Mucosa of gallbladder (tissue), 1 donor: ENCODE results near the gene INAVA. TPM values are rescaled to one million over a fixed set of nuclear protein-coding genes. Genes with fewer than 3 reads are reported as not detected.

ENCODE experiments used
- DNase-seq: peaks from one replicate; pipeline ENCODE4 v3.0.0-alpha.2; 2020; ENCODE audit warnings: low spot score
- total RNA-seq: library from RNA; stranded (reverse); gene quantifications from one replicate; pipeline ENCODE4 v1.2.1, GENCODE V29; 2021
- donor health status: DM: no; HTN: no; CAD: no.

INAVA gene
- total RNA-seq, 1 donor from 2014 or later: 152 TPM

DNA sequence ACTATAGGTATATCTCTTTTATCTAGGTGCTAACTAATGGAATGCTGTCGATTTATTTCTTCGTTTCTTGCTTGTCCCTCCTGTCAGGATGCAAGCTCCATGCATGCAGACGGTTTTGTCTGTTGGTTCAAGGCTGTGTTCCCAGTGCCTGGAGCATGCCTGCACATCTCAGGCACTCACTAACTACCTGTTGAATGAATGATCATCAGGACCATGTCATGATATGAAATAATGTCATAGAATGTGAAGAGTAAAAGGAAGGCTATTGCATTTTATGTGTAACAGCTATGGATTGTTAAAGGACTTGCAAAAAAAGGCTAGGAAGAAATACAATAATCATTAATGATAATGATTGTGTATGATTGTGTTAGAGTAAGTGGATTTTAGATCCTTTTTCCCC is 17.7 kb upstream of the INAVA start:
- DNase-seq: peak; percentile 5

DNA sequence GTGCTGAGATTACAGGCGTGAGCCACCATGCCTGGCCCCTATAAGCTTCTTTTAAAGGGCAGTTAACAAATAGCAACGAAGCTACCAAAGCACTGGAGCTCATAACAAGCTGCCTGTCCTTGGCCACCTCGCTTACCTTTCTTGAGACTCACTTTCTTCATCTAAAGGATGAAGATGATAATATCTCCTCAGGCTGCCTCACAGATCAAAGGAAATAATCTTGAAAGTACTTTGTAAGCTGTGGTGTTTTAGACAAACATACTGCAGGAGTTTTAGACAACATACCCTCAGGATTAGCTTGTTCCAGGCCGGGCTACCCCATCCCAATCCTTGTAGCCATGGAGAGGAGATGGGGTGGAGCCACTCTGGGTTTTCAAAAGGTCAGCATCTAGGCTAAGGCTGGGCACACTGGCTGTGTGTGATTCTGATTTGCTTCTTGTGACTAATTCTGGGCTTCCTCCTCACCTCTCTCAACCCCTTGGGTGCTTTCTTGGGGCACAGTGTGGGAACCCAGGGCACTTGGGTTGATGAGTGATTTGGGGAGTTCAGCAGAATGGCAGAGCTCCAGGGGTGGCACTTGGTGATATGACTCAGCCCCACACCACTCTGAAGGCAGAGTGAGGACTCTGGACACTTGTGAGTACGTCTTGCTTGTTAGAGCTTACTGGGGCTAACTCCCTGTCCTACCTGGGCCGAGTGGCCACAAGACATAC is 16.7 kb upstream of the INAVA start:
- peak; percentile 6 for DNase-seq

DNA sequence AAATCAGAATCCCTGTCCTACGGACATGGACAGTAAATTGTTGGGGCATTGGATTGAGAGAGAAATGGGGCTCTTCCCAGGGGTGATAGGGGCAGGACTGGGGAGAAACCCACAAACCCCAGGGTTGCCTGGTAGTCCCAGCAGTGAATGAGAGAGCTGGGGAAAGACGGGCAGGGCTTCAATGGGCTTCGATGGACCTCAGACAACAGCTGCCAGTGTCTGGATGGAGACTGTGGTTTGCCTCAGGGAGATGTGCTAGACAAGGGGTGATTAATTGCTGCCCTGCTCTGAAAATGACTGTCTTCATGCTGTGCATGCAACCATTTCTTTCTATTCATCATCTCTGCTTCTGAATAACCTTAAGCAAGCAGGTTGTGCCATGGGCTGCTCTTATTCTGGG is 14.5 kb upstream of the INAVA start:
- DNase-seq: no peak

DNA sequence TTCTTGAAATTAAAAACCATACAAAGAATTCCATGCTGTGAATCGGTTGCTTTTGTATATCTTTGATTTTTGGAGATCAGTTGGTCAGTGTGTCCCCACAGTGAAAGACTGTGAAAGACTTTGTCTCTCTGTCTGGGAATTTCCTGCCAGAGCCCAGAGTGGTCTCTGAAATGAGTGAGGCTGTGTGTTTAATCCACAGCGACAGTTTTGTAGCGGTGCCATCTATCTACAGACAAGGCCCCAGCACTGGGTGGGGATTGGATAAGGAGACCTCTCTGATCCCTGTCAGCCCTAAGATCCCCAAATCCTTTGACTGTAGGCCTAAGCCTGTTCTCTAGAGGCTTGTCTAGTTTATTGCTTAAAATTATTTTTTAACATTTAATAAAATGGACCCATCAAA is 11.6 kb upstream of the INAVA start:
- no peak for DNase-seq

DNA sequence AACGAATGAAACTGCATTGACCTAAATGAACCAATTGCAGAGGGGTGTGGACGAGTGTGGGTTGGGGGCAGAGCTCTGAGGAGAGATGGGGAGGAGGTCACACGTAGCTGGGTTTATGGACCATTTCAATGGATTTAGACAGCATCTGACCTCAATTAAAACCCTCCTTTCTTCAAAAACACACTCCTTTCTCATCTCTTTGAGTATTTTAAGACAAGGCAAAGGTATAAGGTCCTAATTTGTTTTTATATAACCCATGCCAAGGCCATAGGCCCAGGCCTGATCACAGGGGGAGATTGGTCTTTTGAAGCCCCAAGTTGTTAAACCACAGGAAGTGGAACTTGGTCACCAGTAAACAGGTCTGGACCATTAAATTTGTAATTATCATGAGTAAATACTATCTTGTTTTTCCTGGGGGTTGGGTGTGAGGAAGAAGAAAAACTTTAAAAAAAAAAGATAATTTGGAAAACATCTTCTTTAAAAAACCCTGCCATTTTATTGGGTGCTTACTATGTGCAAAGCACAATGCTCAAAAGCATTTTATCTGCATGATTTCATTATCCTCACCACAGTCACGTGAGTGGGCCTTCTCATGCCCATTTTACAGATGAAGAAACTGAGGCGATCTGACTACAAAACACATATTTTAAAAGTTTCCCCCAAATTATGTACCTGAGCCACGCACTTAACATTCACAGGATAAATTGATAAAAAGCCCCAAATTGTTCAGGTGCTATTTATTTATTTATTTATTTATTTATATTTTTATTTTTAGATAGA is 8.9 kb upstream of the INAVA start:
- no peak for DNase-seq

DNA sequence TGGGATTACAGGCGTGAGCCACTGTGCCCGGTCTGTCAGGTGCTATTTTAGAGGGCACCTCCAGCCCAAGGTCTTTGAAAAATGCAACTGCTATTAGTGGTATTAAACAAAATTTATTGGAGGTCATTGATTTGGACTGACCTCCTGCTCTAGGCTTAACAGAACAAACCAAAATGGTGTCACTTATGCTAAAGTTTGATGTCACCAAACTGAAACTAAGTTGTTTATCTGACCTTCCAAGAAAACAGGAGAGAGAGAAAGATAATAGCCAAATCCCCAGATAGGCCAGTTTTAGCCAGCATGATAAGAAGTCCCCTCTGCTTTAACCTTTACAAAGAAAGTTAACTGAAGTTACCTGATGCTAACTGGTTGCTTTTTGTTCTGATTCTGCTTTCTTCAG is 8.1 kb upstream of the INAVA start:
- DNase-seq: no peak

DNA sequence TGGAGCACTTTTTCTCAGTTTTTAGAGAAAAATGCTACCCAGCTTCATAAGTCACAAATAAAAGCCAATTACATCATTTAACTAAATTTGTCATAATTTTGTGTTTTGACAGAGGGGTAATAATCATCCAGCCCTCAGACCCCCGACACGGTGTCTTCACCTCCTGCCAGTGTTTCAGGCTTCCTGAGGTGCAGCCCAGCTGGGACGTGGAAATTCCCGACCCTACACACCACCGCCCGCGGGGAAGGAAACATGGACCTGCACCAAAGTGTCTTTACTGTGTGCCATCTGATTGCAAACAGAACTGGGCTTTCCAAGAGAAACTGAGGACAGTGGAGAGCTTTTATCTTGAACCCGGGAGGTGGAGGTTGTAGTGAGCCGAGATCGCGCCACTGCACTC is 7.7 kb upstream of the INAVA start:
- no peak for DNase-seq

DNA sequence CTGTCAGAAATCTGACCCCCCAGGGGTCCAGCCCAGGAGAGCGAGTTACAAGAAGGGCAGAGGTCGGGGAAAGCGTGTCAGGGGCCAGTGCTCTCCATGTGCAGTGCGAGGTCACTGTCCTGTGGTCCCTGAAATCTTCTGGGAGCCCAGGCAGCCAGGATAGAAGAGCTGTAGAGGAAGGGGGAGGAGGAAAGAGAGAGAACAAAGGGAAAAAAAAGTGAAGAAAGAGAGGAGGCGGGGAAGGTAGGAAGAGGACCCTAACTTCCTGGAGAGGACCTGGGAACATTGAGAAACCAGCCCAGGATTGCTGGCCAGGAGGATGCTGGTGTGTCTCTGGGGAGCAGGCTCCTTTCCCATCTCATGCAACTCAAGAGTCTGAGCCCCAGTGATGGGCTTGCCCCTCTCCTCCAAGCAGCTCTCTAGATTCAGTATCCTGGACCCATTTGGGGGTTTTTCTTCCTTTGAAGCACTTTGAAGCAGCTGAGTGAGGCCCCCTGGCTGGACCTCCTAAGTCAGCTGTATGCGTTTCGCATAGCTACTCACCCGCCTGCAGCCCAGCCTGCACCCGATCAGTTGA is 6.8 kb upstream of the INAVA start:
- no peak for DNase-seq

DNA sequence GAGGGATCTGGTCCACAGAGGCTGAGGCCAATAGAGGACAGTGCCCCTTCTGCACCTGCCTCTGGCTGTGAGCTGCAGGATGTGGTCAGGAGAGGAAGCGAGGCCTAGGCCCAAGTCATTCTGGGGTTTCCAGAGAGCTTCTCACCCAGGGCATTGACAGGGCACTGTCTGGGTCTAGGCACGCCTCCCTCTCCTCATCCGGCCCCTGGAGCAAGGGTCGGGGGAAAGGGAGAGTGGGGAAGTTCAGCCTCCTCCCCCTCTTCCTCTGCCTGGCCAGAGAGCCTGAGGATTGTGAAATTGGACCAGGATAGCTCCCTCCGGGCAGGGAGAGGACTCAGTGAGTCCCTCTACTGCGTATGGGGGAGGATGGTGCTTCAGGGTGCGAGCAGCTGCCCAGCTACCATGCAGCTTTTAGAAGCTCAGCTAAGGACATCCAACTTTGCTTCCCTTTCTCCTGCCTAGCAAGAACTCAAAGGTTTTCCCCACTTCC is 6.3 kb upstream of the INAVA start:
- no peak for DNase-seq

DNA sequence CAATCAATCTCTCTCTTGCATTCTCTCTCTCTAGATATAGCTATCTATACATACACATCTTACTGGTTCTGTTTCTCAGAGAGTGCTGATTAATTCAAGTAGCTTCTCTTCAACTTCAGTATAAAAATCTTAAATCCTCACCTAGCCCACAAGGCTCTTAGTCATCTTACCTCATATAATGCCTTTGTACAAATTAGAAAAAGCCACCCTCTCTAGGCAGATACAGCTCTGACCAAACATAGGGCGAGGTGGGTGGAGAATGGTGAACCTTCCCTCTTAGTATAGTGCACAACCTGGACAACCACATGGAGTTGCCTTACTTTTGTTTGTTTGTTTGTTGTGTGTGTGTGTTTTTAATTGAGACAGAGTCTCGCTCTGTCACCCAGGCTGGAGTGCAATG is 5.1 kb upstream of the INAVA start:
- DNase-seq: no peak

DNA sequence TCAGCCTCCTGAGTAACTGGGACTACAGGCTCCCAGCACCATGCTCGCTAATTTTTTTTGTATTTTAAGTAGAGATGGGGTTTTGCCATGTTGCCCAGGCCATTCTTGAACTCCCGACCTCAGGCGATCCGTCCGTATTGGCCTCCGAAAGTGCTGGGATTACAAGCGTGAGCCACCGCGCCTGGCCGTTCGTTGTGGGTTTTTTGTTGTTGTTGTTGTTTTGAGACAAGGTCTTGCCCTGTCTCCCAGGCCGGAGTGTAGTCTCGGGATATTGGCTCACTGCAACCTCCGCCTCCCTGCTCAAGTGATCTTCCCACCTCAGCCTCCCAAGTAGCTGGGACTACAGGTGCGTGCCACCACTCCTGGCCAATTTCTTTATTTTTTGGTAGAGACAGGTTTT is 4.7 kb upstream of the INAVA start:
- no peak for DNase-seq

DNA sequence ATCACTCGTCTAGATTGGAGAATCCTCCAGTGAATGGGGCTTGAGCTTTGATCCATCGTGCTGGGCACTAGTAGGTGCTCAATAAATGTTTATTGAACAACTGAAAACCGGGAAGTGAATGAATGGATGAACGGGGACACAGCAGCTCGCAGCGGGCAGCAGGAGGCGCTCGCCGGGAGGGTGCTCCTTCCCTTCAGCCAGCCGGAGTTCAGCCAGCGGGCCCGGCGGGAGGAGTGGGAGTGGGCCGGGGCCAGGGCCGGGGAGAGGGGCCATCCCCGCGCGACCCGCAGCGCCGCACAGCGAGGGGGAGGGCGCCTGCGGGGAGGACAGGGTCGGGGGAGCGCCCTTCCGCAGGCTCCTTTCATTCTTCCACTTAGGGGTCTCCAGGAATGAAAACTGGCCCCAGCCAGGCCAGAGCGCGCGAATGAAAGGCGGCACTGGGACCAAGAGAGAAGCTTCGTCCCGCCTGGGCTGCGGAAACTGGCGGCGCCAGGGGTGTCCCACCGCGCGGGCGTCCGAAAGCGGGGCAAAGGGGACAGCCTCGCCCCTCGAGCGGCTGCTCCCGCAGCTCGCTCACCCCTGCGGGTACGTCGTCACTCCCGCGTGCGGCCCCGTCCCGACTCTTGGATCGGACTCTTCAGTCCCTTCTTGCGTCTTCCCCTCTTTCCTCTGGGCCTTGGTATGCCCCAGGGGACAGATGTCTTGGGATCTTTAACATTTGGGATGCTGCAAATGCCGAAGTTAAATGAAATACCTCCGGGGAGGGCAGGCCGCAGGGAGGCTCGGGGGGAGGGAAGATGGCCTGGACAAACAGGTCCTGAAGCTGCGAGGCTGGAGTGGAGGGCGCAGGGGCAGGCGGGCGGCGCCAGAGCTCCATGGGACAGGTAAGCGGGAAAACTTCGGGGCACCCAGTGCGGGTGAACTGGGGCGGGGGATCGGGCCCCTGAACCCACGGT is 3.6 kb upstream of the INAVA start:
- DNase-seq: no peak

DNA sequence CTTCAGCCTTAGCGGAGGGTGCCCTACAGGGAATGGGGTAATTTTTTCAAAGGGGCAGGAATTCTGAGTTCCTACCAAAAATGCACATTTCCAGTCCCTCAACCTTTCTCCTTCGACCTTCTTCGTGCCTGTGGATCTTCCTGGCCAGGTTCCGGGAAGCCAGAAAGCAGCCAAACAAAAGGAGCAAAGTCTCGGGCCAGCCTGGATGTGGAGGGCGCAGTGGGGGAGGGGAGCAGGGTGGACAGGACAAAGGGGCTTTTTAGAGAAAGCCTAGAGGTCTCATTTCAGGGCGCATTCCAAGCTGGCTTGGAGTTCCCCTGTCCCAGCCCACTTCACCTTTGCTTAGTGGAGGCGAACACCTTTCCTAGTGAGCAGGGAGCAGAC is 2.9 kb upstream of the INAVA start:
- DNase-seq: no peak

DNA sequence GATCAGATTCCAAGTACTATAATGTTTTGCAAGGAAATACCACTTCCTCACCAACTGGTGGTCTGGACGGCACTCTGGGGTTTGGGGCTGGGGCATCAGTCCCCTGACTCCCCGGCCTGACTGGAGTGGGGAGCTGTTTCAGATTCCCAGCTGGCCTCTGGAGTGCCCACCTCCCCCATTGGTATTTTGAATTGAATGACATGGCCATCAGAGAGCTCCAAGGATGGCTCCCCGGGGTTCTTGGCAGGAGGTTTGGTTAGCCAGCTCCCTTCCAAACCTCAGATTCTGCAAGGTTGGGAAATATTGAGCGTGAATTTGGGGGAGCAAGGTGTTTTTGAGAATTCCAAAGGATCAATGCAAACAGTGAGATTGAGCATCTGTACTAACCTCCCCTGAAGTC is 2.2 kb upstream of the INAVA start:
- no peak for DNase-seq

DNA sequence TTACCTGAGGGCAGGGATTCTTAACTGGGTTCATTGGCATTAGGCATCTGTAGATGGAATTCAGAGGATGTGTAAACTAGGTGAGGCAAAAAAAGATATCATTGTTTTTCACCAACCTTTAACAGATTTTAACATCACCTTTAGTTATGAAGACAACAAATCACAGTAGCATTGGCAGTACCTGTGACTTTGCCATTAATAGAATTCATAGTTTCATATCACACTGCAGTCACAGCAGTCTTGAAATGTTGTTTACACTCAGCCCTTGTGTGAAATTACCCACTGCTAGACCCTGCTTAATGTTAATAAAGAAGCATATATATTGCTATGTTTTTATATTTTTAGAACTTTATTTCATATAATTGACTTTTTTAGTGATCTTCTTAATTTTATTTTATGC is 1.7 kb upstream of the INAVA start:
- no peak for DNase-seq

DNA sequence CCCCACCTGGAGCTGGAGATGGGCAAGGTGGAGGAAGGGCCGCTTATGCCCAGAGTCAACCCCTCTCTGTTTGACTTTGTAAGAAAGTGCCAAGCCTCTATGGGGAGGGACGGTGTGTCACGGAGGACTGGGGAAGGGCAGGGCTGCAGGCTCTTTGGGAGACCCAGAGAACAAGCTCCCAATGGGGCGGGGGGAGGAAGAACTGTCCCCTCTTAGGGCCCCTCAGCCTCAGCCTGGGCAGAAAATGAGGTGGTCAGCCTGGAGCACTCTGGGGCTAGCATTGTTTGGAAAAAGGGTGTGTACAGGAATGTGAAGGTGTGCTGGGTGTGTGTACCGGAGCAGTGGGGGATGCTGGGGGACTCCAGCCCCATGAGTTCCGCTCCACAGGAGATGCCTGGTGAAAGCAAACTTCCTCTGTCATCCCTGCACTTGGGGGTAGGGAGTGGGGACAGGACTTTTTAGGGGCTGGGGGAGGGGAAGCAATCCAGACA is 1.2 kb upstream of the INAVA start:
- DNase-seq: no peak

DNA sequence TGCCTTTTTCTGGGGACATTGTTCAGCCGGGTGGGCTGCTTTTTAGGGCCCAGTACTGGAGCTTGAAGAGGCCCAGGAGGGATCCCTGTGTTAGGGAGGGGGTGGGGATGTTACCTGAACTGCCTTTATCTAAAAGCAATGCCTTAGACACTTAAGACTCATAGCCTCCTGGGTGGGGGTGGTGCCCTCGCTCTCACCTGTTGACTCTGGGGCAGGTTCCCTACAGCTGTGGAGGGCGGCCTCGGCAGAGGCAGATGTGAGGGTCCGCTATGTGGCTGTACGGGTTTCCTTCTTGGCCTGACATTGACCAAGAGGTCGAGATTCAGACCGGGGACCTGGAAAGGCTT is 716 bp downstream of the INAVA start:
- no peak for DNase-seq

DNA sequence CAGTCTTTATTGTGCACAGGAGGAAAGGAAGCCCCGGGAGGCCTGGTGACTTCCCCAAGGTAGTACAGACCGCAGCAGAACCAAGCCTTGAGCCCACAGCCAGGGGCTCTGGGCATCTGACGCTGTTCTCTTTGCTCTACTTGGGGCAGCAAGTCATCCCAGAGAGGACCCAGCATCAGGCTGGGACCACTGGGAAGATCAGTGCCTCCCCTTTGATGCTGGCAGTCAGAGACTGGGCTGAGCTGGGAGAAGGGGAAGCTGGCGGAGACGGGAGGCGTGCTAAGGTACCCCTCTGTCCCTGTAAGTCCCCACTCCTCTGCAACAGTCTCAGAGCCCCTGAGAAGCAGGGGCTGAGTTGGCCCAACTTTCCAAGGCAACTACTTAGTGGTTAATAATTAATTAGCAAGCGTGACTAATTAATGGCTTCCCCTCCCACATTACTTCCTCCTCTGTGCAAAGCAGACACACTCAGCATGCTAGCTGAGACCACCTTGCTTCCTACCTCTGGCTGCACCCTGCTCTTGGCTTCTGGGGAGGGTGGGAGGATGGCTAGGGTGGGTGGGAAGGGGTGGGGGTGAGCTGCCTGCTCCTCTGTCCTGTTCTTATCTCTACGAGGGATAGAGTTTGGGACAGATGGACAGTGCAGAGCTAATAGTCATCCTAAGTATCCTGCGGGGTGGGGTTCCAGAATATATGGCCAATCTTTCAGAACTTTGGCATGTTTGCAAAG is 1.3 kb downstream of the INAVA start:
- no peak for DNase-seq

DNA sequence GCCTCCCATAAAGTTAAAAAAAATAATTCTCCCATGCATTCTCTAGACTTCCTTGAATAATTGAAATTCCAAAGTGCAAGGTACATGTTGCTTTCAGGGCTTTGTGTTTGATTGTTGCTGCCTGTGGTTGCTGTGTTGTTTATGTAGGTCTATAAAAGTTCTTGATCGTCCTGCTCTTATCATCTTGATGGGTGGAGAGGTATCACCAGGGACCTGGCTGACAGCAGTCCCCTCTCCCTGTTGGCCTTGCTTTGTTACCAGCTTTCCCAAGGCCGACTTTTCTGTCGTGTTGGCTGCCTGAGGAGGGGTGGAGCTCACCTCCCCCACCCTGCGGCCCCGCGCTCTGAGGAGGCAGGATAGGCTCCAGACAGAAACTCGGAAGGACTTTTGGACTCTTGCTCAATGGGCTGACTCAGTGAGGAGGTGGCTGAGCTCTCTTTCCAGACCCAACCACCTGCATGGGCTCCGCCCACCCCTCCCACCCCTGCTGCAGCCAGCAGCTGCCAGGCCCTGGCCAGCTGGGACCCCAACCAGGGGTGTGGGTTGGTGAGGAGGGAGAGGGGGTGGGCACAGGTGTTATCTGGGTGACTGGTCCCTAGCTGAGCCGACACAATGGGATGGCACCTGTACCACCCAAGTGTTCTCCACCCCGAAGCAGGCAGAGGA is 2.0 kb downstream of the INAVA start:
- DNase-seq: peak; percentile 92

DNA sequence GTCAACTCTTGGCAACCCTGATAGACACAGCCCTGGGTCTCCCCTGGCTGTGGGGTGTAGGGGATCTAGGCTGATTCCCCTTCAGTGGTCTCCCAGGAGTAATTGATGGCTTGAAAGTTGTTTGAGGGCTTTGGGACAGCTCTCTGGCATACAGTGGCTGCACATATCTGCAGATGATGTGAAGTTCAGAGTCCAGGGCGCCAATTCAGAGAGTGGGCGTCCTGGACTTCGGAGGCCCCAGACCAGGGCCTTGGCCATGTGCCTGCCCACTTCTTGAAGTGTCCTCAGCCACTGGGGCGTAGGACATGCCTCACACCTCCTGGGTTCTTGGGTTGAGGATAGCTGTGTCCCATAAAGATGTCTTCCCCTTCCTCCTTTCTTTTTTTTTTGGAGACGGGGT is 2.6 kb downstream of the INAVA start:
- DNase-seq: no peak

DNA sequence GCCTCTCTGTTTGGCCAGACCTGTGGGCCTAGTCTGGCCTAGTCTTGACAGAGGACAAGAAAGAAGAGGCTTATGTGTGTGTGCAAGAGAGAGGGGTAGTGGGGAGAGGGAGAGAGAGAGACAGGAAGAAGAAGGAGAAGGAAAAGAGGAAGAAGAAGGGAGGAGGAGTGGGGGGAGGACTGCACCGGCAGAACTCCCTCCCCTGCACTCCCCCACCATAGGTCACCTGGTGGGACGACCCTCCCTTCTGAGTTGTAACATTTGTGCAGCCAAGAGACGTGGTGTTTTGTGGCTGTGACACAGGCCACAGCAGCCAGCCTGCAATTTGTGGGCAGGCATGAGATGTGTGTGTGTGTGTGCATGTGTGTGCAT is 4.3 kb downstream of the INAVA start:
- no peak for DNase-seq
